ENCODE results near the gene ZNF175.

The ZNF175 gene

GRCh38 chr19:51549533-51550324 is 21.4 kb upstream of the ZNF175 start:
- DNase-seq (ENCODE audit: extremely low read depth in 1 of 2, low read depth in 1 of 2) = no peak

GRCh38 chr19:51550848-51551672 is 20.0 kb upstream of the ZNF175 start:
- DNase-seq (ENCODE audit: extremely low read depth in 1 of 2, low read depth in 1 of 2) = no peak

- DNase-seq (ENCODE audit: extremely low read depth in 1 of 2, low read depth in 1 of 2) = no peak
Observed at GRCh38 chr19:51551673-51552432, 19.2 kb upstream of the ZNF175 start.

- no peak for DNase-seq (ENCODE audit: extremely low read depth in 1 of 2, low read depth in 1 of 2)
Observed at GRCh38 chr19:51552608-51552995, 18.5 kb upstream of the ZNF175 start.

GRCh38 chr19:51552996-51553725 is 17.9 kb upstream of the ZNF175 start:
- DNase-seq (ENCODE audit: extremely low read depth in 1 of 2, low read depth in 1 of 2) = peak in 1 of 2 donors; percentile 25

GRCh38 chr19:51559240-51559639 is 11.8 kb upstream of the ZNF175 start:
- DNase-seq (ENCODE audit: extremely low read depth in 1 of 2, low read depth in 1 of 2) = no peak

- no peak for DNase-seq (ENCODE audit: extremely low read depth in 1 of 2, low read depth in 1 of 2)
Observed at GRCh38 chr19:51560339-51560738, 10.7 kb upstream of the ZNF175 start.

GRCh38 chr19:51564791-51565190 is 6.3 kb upstream of the ZNF175 start:
- DNase-seq (ENCODE audit: extremely low read depth in 1 of 2, low read depth in 1 of 2) = no peak

GRCh38 chr19:51565583-51565982 is 5.5 kb upstream of the ZNF175 start:
- no peak for DNase-seq (ENCODE audit: extremely low read depth in 1 of 2, low read depth in 1 of 2)

- DNase-seq (ENCODE audit: extremely low read depth in 1 of 2, low read depth in 1 of 2) = no peak
Observed at GRCh38 chr19:51566489-51567100, 4.5 kb upstream of the ZNF175 start.

- no peak for DNase-seq (ENCODE audit: extremely low read depth in 1 of 2, low read depth in 1 of 2)
Observed at GRCh38 chr19:51567583-51567982, 3.5 kb upstream of the ZNF175 start.

- DNase-seq (ENCODE audit: extremely low read depth in 1 of 2, low read depth in 1 of 2) = no peak
Observed at GRCh38 chr19:51568456-51568855, 2.6 kb upstream of the ZNF175 start.

- no peak for DNase-seq (ENCODE audit: extremely low read depth in 1 of 2, low read depth in 1 of 2)
Observed at GRCh38 chr19:51571599-51571998, 516 bp downstream of the ZNF175 start.

GRCh38 chr19:51572410-51572809 is 1.3 kb downstream of the ZNF175 start:
- no peak for DNase-seq (ENCODE audit: extremely low read depth in 1 of 2, low read depth in 1 of 2)

- DNase-seq (ENCODE audit: extremely low read depth in 1 of 2, low read depth in 1 of 2) = no peak
Observed at GRCh38 chr19:51572908-51573307, 1.8 kb downstream of the ZNF175 start.

GRCh38 chr19:51573331-51573730 is 2.2 kb downstream of the ZNF175 start:
- DNase-seq (ENCODE audit: extremely low read depth in 1 of 2, low read depth in 1 of 2) = no peak

- no peak for DNase-seq (ENCODE audit: extremely low read depth in 1 of 2, low read depth in 1 of 2)
Observed at GRCh38 chr19:51576850-51577249, 5.8 kb downstream of the ZNF175 start.

- DNase-seq (ENCODE audit: extremely low read depth in 1 of 2, low read depth in 1 of 2) = no peak
Observed at GRCh38 chr19:51586103-51586728, 15.1 kb downstream of the ZNF175 start.

- no peak for DNase-seq (ENCODE audit: extremely low read depth in 1 of 2, low read depth in 1 of 2)
Observed at GRCh38 chr19:51586799-51587198, 15.7 kb downstream of the ZNF175 start.

All from stimulated activated CD8-positive, alpha-beta memory T cell treated with anti-CD3 and anti-CD28 coated beads, Interleukin-7, amount 100 ng/mL, for 48 hours (primary cell).